IPS DF 4.7 (cell line): ENCODE results near the gene PSPN.
"Not testable (repeated sequence)": the region's sequence is repeated elsewhere in the genome, so short reads cannot be mapped to it uniquely, and the experiment has no call there.

Experiments used
- DNase-seq: peaks from one replicate; pipeline ENCODE4 v3.0.0-alpha.2; 2013; ENCODE audit warnings: low spot score; ENCODE audit errors: extremely low read depth

Gene PSPN

DNA sequence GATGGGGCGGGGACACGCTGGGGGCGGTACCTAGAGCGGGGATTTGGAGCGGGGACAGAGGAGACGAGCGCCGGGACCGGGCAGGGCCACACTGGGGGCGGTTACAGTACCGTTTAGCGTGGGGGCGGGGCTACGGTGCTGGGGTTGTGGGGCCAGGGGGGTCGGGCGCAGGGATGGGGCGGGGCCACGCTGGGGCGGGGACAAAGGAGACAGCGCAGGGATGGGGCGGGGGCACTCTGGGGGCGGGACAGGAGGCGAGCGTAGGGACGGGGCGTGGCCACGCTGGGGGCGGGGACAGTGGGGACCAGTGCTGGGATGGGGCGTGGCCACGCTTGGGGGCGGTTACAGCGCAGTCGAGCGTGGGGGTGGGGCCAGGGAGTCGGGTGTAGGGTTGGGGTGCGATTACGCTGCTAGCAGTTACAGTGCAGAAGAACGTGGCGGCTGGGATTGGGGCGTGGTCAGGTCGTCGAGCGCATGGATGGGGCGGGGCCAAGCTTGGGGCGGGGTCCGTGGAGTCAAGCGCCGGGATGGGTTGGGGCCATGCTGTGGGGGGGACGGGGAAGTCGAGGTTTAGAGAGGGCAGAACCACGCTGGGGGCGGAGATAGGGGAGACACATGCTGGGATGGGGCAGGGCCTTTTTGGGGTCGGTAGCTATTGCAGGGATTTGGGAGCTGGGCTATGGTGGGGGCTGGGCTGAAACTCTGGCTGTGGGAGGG lies 2.5 kb downstream of the PSPN start:
- no peak for DNase-seq

DNA sequence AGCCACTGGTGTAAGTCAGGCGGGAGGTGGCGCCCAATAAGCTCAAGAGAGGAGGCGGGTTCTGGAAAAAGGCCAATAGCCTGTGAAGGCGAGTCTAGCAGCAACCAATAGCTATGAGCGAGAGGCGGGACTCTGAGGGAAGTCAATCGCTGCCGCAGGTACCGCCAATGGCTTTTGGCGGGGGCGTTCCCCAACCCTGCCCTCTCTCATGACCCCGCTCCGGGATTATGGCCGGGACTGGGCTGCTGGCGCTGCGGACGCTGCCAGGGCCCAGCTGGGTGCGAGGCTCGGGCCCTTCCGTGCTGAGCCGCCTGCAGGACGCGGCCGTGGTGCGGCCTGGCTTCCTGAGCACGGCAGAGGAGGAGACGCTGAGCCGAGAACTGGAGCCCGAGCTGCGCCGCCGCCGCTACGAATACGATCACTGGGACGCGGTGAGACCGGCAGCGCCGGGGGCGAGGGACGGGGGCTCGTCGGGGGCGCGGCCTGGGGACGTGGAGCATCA lies 3.1 kb downstream of the PSPN start, which contains the start of gene ALKBH7:
ALKBH7 (plus strand) TSS at position 201 of the 502 bp plus-strand sequence; CDS start at position 228, 27 bp downstream.
- peak; percentile 97 for DNase-seq

DNA sequence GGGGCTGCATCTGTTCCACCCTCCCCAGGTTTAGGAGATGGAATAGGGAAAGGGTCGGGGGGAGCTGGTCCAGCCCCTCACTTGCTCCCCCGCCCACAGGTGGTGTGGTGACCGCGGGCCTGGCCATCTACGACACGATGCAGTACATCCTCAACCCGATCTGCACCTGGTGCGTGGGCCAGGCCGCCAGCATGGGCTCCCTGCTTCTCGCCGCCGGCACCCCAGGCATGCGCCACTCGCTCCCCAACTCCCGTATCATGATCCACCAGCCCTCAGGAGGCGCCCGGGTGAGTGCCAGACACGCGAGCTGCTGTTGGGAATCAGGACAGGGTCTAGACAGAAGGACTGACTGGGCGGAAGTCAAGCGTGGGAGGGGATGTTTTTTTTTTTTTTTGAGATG lies 11.4 kb downstream of the PSPN start:
- DNase-seq: no peak

DNA sequence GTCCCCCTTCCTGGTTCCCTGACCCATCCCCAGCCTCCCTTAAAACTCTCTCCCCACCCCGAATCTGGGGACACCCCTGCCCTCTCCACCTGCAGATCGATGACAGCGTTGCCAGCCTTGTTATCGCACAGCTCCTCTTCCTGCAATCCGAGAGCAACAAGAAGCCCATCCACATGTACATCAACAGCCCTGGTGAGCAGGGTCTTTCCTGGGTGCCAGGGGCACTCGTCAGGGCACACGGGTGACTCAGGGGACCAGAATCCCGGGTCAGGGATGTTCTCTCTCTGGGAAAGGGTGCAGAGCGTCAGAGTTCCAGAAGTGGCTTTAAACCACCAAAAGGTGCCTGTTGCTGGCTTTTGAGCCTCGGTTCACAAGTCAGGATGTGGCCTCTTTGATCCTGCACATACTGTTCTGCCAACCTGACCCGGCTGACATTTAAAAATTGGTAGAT lies 13.4 kb downstream of the PSPN start:
- DNase-seq: no peak

DNA sequence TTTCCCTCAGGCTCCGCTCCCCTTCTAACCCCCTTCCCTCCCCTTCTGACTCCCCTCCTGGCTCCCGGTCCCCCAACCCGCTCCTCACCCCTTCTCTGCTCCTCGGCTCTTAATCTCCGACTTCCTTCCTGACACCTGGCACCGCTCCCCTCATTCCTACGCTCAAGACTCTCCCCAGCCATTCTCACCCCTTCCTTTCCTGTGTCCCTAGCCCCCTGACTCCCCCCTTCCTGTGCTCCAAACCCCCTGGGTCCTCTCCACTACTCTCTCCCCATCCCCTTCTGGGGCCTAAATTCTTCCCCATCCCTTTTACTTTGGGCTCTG lies 13.7 kb downstream of the PSPN start:
- DNase-seq: no peak

DNA sequence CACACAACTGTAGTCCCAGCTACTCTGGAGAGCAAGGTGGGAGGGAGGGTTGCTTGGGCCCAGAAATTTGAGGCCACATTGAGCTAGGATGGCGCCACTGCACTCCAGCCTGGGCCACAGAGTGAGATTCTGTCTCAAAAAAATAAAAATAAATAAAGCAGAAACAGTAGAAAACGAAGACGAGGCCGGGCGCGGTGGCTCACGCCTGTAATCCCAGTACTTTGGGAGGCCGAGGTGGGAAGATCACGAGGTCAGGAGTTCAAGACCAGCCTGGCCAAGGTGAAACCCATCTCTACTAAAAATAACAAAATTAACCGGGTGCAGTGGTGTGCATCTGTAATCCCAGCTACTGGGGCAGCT lies 14.9 kb downstream of the PSPN start:
- not testable (repeated sequence) for DNase-seq

DNA sequence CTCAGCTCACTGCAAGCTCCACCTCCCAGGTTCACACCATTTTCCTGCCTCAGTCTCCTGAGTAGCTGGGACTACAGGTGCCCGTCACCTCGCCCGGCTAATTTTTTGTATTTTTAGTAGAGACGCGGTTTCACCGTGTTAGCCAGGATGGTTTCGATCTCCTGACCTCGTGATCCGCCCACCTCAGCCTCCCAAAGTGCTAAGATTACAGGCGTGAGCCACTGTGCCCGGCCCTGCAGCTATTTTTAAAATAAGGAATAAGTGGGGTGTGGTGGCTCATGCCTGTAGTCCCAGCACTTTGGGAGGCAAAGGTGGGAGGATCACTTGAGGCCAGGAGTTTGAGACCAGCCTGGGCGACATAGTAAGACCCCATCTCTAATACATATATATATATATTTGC lies 15.3 kb downstream of the PSPN start:
- DNase-seq: not testable (repeated sequence)

DNA sequence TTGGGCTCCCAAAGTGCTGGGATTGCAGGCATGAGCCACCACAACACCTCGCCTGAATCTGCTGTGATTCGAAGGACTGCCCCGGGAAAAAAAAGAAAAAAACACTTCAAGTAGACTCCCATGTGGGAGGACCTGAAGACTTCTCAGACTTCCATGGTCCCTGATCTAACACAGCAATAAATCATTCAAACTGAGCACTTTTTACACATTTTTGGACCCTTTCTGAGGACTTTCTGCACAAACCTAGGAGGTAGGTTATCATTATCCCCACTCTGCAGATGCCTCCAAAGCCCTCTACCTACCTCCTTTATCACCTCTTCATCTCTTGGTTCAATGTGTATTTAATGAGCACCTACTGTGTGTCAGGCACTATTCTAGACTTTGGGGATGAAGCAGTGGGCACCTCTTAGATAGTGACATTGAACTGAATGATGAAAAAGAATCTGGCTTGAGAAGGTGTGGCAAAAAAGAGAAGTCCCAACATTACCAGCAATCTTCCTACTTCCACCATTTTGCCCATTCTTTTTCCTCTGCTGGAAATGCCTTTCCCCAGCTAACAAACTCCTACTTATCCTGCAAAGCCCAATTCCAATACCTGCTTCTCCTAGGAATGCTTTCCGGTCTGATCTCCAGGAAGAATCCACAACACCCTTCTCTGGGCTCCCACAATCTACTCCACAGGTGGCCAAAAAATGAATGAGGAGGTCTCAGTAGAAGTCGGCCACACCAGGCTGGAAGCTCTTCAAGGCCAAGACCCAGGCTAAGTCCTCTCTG lies 16.0 kb downstream of the PSPN start:
- no peak for DNase-seq

DNA sequence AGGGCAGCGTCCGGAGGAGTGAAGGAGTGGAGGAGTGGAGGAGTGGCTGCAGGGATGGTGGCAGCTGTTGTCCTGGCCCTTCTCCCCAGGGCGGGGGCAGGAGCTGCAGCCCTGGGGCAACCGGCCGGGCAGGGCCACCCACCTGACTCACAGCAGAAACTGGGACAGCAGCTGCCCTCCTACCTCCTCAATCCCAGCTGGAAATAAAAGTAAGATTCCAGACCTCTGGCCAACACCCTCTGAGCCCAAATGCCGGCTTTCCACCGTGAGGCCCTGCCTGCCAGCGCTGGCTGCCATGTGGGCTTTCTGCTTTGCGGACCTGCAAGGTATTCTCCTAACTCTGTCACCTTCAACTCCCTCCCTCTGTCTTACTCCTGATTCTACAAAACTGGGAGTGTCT lies 17.7 kb downstream of the PSPN start:
- DNase-seq: no peak

DNA sequence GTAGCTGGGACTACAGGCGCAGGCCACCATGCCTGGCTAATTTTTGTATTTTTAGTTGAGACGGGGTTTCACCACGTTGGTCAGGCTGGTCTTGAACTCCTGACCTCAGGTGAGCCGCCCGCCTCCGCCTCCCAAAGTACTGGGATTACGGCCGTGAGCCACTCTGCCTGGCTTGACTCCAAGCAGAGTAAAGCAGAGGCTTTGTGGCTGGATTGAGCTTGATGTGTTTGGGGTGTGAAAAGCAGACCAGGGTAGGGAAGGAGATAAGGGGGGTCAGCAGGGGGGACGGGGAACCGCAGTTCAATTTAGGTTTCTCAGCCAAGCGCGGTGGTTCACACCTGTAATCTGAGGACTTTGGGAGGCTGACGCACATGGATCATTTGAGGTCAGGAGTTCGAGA lies 18.6 kb downstream of the PSPN start:
- no peak for DNase-seq

DNA sequence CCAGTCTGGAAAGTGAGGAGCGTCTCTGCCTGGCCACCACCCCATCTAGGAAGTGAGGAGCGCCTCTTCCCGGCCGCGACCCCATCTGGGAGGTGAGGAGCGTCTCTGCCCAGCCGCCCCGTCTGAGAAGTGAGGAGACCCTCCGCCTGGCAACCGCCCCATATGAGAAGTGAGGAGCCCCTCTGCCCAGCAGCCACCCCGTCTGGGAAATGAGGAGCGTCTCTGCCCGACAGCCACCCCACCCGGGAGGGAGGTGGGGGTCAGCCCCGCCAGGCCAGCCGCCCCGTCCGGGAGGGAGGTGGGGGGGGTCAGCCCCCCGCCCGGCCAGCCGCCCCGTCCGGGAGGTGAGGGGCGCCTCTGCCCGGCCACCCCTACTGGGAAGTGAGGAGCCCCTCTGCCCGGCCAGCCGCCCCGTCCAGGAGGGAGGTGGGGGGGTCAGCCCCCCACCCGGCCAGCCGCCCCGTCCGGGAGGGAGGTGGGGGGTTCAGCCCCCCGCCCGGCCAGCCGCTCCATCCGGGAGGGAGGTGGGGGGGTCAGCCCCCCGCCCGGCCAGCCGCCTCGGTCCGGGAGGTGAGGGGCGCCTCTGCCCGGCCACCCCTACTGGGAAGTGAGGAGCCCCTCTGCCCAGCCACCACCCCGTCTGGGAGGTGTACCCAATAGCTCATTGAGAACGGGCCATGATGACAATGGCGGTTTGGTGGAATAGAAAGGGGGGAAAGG lies 20.3 kb downstream of the PSPN start:
- not testable (repeated sequence) for DNase-seq

DNA sequence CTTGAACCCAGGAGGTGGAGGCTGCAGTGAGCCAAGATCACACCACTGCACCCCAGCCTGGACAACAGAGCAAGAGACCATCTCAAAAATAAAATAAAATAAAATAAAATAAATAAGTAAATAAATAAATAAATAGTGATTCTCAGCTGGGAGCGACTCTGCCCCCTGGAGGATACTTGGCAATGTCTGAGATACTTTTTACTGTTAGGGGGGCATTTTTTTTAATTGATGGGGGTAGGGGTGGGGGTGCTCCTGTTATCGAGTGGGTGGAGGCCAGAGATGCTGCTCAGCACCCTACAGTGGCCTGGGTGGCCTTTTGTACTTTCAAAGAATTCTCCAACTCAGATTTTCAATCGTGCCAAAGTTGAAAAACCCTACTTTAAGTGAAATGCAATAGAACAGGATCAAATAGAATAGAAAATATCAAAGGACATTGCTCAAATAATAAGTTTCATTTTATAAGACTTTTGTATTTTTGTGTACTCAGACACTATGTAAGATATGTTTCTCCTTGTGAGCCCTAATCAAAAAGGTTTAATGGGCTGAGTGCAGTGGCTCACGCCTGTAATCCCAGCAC lies 21.5 kb downstream of the PSPN start:
- no peak for DNase-seq

DNA sequence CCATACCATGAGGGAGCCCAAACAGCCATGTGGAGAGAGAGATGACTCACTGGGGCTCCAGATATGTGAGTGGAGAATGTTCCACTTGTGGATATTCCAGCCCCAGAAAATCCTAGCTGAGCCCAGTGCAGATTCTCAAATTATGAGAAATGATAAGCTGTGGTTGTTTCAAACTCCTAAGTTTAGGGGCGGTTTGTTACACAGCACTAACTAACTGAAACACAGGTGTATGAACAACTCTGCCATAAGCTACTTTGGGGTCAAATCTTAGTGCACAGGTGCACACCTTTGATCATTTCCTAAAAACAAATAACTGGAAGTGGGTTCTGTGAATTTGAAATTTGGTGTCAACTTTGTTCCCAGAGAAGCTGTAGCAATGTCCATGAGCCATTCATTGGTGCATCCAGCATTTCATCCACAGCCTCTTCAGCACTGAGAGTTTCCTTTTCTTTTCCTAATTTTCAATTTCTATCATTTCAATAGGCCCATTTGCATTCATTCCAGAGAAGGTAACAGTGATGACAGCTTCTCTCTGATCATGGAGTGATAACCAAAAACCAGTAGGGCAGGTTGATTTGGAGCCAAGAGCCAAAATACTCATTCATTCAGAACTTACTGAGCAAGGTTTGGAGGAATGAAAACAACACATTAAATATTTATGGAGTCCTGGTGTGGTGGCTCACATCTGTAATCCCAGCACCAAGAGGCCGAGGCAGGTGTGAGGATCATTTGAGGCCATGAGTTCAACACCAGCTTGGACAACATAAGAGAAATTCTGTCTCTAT lies 23.2 kb downstream of the PSPN start:
- DNase-seq: no peak

DNA sequence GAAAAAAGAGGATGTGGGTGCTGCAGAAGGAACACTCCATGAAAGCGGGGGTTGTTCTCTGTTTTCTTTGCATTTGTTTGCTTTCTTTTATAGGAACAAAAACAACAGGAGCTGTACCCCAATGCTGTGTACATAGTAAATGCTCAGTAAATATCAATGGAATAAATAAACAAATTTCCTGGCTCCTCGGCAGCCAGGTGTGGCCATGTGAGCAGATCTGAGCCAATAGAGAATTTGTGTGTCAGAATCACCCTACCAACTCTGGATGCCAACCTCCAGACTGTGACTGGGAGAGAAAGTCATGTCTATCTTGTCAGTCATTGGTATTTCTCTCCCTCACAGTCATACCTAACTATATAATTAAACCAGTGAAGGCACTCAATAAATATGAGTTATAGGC lies 25.0 kb downstream of the PSPN start:
- no peak for DNase-seq

DNA sequence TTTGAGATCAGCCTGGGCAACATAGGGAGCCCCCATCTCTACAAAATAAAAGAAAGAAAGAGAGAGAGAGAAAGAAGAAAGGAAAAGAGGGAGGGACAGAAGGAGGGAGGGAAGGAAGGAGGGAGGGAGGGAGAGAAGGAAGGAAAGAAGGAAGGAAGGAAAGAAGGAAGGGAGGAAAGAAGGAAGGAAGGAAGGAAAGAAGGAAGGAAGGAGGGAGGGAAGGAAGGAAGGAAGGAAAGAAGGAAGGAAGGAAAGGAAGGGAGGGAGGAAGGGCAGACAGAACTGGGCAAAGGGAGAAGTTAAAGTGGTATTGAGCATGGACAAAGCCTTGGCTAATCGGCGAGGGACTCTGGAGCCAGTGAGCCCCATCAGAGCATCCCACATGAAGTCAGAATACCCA lies 26.5 kb downstream of the PSPN start:
- DNase-seq: not testable (repeated sequence)

DNA sequence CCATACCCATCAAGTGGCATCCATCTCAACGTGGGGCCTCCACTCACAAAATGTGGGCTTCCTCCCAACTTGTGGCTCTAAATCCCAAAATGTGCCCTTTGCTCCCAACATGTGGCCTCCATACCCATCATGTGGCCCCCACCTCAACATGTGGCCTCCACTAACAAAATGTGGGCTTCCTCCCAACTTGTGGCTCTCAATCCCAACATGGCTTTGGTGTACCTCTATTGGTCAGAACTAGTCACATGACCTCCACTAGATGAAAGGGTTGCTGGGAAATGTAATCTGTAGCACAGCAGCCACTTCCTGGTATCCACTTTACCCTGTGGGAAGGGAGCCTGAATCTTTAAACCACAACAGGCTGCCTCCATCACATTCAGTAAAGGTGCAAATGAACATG lies 32.3 kb downstream of the PSPN start:
- no peak for DNase-seq

DNA sequence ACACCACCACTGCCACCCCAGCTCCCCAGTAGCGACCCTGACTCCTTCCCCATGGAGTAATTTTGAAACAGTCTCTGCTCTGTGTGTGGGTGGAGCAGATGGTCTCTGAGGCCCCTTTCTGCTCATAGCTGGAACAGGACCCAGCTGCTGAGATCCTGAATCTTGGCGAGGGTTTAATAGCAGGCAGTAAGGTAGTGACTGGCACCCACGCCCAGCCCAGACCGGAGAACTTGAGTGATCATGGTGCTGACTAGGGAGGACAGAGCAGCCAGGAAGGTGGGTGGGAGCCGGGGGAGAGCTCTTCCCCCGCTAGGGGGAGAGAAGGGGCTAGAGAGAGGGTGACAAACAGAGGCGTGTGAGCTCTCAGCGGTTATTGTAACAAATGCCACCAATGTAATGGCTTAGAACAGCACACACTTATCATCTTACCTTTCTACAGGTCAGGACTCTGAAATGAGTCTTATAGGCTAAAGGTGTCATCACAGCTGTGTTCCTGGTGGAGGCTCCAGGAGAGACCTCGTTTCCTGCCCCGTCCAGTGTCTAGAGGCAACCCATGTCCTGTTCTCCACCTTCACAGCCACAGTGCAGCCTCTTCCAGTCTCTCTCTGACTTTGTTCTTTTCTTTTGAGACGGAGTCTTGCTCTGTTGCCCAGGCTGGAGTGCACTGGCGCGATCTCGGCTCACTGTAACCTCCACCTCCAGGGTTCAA lies 35.1 kb downstream of the PSPN start:
- DNase-seq: no peak

DNA sequence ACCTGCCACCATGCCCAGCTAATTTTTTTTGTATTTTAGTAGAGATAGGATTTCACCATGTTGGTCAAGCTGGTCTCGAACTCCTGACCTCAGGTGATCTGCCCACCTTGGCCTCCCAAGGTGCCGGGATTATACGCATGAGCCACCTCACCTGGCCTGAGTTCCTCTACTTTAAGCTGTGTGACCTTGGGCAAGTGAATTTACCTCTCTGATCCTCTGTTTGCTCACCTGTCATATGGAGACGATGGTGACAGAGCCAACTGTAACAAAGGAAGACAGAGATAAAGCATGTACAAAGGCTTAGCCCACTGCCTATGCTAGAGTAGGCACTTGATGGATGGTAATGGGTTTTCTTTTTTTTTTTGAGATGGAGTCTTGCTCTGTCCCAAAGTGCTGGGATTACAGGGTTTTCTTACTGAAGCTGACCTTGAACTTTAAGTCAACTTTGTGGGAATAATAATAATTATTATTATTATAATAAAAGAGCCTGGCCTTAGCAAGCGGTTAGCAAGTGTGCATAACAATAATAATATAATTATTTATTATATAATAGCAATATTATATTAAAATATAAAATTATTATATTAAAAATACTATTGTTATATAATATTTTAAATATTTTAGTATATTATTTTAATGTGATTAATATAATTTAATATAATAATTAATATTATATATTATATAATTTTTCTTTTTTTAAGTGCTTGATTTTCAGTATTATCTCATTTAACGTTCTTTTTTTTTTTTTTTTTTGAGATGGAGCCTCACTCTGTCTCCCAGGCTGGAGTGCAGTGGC lies 41.0 kb downstream of the PSPN start:
- no peak for DNase-seq

DNA sequence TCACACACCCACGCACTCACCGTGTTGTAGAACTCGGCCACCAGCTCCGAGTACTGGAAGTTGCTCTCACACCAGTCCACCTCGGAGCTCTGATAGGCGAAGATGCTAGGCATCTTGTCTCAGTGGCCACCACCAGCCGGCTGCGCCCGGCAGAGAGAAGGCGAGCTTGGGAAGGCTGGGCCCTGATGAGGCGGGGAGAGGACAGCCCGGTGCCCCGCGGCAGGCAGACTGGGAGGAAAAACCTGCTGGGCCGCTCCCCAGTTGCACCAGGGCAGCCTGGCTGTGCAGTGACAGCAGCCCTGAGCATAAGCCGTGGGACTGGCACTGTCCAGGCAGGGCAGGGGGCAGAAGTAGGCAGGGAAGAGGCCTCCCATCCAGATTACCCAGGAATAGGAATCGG lies 42.3 kb downstream of the PSPN start, which contains the start of gene ACER1:
ACER1 (minus strand) TSS at position 174 of the 400 bp plus-strand sequence; CDS start at position 113, 61 bp downstream.
- DNase-seq: no peak
